Measurements from ENCODE around the gene NTRK3.

NTRK3 gene

DNA sequence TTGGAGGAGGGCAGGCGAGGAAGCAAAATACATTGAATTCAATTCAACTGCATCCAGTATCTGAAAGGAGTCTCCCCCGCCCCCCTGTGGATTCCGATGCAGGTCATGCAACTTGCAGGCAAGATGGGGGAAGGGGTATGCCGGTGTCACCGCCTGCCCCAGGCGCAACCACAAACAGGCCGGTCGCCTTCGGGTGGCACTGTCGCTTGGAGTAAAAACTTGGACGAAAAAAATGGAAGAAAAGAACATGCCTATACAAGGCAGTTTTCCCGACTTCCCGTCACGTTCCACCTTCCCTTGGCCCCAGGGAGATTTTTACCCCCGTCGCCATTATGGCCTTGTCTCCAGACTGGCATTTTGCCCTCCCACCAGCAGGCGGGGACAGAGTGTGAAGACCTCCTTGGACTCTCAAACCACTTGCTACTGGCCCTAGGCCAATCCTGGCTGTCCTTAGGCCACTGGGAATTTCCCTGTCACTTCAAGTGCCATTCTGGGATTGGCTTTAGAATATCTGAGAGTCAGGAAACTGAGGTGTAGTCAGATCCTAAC, 1.6 kb upstream of the NTRK3 start:
- DNase-seq (ENCODE audit: low read depth in 3 of 3, low spot score in 1 of 3), result no peak

DNA sequence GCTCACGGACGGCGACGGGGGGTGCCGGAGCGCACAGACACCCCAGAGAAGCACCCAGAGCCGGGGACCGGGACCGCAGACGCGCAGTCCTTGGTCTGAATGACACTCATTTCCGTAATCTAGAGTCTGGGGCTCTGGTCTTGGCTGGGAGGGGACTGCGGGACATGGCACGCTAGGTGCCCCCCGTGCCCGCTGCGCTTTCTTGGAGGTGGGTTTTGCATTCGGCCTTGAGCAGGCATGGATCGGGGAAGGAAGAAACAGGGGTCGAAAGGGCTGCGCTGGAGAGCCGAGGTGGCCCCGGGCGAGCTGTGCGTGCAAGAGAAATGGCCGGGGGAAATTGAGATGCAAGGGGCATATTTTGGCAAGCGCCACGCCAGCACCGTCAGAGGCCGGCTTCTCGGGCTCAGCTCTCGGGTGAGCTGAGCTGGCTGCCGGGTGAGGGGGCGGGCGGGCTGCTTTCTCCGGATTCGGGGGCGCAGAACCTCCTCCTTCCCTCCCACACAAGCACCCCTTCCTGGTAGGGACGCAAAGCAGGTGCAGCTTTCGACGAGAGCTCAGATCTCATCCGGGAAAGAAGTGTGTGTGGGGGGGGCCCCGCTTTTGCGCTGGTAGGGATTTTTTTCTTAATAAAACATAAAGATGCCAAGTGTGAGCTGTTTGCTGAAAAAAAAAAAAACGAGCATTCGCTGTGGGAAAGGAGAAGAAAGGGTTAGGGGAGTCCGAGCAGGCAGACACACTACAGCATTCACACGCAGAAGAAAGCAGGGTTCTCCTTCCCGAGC, 963 bp upstream of the NTRK3 start:
- no peak for DNase-seq (ENCODE audit: low read depth in 3 of 3, low spot score in 1 of 3)

DNA sequence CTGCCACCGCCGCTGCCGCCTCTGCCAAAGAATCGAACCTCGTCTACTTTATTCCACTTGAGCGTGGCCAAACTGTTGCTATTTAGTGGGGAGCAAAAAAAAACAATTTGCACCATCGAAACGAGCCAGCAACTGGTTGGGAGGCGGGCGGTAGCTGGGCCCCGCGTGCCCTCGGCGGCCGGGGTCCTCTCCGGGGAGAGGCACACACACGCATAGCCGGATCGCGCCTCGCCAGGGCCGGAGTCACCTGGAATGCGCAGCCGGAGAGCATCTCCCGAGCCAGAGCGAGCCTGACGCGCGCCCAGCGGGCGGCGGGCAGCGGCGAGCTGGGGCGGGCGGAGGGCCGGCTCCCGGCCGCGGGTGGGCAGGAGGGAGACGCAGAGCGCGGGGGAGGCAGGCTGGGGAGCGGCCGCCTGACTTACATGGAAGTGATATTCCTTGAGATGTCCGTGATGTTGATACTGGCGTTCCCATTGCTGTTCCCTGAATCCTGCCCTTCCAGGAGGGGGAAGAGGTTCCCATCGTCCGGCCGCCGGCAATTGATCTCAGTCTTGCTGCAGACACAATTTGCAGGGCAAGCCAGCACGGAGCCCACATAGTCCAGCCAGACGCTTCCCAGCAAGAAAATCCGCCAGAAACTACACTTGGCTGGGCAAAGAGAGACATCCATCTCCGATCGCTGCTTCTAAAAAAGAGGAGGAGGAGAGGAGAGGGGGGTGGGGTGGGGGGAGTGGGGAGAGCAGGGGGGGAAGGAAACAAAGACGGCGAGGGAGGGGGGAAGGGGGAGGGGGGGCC, 858 bp downstream of the NTRK3 start:
- no peak for DNase-seq (ENCODE audit: low read depth in 3 of 3, low spot score in 1 of 3)

DNA sequence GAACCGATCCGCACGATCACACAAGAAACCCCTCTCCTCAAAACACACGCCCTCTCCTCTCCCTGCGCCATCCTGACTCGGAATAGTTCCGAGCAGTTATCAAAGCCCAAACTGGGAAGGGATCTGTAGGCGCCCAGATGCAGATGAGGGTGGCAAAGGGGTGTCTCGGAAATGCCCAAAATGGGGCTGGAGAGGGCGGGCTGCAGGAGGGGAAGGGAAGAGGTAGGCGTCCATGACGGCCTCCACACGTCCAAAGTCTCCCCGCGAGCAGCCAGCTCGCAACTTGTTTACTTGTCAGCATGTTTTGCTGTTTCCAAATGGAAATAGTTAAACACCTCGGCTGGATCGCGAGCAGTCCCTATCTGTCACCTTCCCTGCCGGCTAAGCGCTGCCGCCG, 1.5 kb downstream of the NTRK3 start:
- no peak for DNase-seq (ENCODE audit: low read depth in 3 of 3, low spot score in 1 of 3)

DNA sequence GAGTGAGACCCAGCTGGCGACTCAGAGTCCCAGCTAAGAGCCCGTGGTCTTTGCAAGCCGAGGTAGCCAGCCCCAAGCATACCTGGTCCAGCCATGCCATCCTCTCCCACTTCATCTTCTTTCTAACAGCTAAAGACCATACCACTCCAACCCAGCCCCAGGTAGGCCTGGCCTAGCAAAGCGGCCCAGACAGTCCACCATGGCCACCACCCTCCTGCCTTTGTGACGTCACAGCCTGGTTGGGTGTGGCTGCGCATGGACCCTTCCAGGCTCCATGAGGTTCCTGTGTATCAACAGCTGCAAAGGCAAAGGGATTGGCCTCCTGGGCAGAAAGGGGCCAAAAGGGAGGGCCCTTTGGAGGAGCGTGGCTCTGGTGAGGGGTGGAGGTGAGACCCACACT, 4.1 kb downstream of the NTRK3 start:
- no peak for DNase-seq (ENCODE audit: low read depth in 3 of 3, low spot score in 1 of 3)

DNA sequence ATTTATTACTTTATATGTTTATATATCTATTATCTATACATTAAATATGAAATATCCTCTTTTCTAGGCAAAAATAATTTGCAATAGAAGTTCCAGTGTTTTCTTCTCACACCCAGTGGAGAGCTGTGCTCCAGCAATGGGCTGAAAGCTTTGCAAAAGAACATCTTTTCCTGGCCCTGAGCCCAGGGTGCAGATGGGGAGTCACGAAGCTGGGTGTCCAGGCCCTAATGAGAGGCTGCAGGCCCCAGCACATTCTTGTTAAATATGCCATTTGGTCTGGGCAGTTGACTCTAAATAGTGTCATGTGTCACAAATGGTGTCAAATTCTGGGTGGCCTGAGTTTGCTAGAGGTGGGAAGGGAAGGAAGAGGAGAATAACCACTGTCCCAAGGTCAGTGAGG, 5.7 kb downstream of the NTRK3 start:
- no peak for DNase-seq (ENCODE audit: low read depth in 3 of 3, low spot score in 1 of 3)

DNA sequence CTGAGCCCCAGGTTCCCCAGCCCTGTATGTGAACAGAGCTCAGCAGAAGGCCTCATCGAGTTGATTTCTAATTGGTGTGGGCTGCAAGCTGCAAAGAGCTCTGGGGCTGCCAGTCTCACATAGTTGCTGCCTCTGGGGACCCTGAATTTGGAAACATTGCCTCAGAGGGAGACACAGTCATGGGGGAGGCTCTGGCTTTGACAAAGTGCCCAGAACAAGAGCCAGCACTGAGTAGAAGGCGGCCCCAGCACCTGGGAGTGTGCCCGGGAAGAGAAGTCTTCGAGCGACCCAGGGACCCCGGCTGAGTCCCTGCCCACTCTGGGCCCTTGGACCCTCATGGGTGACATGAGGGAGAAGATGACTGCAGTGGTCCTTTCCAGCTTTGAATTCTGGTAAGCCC, 7.3 kb downstream of the NTRK3 start:
- DNase-seq (ENCODE audit: low read depth in 3 of 3, low spot score in 1 of 3), result no peak

DNA sequence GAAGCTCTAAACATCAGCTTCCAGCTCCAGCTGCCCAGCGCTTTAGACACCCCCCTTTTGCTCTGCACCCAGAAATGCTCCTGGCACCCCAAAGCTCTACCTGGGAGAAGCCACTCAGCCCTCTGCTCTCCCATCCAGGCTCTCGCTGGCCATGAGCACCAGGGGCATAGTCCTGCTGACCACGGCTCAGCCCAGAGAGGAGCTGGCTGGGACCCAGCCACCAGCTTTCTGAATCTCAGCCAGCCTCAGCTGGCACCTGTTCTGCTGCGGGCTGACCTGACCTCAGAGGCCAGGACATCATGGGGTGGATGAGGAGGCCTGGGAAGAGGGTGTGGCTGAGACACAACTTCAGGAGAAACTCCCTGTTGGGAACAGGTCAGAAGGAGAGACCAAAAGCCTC, 8.6 kb downstream of the NTRK3 start:
- no peak for DNase-seq (ENCODE audit: low read depth in 3 of 3, low spot score in 1 of 3)

DNA sequence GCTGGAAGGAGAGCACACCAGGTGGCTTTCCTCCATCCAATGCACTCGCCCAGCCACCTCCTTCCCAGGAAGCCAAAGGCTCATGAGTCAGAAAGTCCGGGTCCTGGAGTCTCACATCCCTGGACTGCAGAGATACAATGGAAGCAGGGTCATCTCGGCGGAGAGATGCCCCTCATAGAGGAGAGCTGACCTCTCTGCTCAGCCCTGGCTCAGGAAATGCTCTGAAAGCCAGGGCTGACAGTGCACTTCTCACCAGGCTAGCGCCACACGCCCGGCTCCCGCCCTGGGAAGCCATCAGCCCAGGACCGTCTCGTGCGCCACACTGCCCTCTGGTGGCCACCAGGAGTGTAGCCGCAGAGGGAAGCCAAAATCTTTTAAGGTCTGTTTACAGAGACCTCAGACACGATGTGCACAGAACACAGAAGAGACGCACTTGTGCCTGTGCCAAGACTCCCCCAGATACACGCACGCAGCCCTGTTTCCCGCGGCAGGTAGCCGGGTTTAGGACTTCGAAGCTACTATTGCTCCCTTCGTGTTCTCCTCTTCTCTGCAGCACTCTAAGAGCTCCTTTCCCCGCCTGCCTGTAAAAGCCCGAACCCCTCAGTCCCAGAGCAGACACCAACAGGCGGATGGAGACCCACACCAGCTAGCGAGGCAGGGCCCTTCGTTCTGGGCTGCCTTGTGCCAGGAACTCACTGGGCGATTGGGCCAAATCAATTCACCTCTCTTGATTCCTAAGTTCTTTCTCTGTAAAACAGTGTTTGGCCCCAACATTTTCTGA, 9.7 kb downstream of the NTRK3 start:
- peak; percentile 28 to 70 (median 40) for DNase-seq (ENCODE audit: low read depth in 3 of 3, low spot score in 1 of 3)

DNA sequence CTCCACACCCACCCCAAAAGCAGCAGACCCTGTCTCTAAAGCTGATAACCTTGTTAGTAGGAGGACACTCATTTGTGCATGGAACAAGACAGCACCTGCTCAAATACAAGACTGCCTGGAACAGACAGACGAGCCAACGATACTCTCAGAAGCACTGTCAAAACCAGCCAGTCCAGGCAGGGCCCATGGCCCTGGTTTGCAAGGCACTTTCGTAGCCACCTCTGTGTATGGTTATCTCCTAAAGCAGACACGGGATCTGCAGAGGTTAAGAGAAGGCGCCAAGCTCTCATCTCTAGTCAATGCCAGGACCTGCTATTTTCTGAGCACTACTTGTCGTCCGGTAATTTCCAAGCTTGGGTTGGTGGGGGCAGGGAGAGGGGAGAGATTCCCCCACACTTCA, 10.5 kb downstream of the NTRK3 start:
- DNase-seq (ENCODE audit: low read depth in 3 of 3, low spot score in 1 of 3), result no peak

DNA sequence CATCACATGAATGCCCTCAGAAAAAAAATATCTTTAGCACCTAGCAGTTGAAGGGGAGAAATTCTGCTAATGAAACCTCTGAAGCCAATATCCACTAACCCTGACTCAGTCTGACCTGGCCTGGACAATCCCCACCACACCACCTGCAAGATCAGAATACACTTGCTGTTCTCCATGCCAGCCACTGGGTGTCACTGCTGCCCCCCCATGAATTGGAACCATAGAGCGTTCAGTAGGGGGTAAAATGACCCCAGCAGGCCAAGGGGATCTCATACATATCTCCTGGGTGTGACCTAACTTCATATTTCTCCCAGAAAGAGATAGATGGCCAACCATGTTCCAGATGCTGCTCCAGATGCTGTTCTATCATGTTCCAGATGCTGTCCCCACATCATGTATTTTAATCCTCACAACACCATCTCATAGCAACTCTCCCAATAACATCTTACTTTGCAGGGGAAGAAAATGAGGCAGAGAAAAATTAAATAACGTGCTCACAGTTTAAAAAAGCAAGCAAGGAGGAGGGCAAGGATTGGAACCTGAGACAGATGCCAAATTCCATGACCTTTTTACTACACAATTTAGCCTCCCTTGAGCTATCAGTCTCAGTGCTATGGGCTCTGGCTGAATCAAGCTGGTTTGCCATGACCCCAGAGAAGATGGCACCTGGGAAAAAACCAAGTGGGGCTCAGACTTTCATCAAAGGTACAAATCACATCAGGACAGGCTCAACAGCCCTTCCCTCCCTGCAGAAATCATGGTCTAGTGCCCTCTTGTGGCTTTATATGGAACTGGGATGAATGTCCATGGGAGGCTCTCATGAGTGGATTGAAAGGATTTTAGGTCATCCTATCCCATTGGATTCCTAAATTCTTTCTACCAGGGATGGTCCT, 12.4 kb downstream of the NTRK3 start:
- DNase-seq (ENCODE audit: low read depth in 3 of 3, low spot score in 1 of 3), result no peak

DNA sequence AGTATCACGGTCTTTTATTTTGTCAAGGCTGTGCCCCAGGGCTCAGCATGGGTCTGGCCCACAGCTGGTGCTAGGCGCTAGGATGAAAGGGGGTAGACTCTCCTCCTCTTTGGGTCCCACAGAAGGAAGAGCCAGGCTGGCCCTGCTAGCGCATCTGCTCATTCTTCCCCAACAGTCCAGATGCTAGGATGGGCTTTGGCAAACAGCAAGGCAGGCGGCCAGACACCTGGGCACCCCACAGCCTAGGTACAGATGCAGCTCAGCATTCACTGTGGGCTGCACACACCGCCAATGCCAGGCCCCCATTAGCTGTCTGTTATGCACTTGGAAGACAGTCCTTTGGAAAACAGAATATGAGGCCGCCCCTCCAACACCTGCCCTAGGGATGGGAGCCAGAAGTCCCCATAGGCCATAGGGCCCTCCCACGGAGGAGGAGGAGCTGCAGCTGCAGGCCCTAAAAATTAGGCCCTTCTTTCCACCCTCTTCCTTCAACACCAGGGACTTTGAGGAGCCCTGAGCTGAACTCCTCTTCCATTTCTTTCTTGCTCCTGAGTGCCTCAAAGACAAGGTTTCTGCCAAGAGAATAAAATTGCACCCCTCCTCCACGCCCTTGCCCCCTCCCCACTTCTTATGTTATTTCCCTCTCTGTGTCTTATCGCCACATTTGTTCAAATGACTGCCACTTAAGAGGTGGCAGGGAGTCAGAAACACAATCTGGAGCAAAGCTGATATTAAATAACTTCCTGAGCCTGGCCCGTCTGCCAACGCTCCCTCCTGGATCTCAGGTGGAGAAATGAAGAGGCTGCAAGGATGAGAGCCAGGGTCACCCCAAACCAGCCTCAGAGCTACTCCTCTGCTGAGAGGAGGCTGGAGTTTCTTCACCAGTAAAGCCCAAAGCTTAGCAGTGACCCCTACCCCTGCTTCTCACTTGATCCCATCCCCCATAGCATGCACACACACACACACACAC, 13.7 kb downstream of the NTRK3 start:
- DNase-seq (ENCODE audit: low read depth in 3 of 3, low spot score in 1 of 3), result no peak

DNA sequence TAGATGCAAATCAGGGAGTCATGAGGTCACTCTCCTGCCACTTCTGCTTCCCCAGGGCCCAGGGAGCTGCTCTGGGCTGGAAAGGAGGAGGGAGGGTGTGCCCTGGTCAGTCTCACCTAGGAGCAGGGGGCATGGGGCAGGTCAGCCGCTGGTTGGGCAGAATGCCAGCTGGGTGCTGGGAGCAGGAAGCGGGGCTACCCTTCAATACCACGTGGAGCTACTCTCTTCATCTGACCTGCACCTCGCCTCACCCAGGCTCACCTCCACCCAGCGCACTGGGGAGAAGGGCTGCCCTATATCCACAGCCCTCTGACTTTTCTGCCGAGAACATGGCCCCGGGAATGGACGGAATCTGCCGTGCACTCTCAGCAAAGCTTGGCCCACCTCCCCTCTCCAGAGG, 15.1 kb downstream of the NTRK3 start:
- no peak for DNase-seq (ENCODE audit: low read depth in 3 of 3, low spot score in 1 of 3)

DNA sequence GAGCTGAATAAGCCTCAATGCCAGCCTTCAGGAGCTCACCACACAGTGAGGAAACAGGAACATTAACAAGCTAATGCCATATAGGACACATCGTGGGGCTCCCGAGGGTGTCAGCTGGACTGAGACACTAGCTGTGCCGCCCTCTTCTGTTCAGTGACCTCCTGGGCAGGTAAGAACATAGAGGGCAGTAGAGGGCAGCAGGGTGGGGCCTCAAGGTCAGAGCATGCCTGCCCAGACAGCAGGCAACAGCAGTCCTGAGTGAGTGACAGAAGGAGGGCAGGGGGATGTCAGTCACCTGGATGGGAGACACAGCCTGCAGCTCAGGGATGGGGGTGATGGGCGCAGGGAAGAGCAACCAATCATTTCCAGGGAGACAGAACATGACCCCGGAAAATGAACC, 15.5 kb downstream of the NTRK3 start:
- no peak for DNase-seq (ENCODE audit: low read depth in 3 of 3, low spot score in 1 of 3)

DNA sequence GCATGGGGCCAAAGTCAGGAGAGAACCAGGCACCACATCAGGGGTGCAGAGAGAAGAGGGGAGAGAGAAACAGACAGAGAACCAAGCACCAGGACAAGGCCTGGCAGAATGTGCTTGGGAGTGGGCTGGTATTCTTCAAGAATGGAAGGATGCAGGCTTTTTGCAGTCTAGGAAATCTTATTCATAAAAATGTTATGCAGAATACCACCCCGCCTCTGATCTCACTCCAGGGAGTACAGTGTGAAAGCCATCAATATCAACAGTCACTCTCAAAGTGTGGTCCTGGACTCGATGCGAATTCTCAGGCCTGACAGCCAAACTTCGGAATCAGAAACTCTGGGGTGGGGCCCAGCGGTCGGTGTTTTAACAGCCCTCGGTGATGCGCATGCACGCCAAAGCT, 16.9 kb downstream of the NTRK3 start:
- no peak for DNase-seq (ENCODE audit: low read depth in 3 of 3, low spot score in 1 of 3)

DNA sequence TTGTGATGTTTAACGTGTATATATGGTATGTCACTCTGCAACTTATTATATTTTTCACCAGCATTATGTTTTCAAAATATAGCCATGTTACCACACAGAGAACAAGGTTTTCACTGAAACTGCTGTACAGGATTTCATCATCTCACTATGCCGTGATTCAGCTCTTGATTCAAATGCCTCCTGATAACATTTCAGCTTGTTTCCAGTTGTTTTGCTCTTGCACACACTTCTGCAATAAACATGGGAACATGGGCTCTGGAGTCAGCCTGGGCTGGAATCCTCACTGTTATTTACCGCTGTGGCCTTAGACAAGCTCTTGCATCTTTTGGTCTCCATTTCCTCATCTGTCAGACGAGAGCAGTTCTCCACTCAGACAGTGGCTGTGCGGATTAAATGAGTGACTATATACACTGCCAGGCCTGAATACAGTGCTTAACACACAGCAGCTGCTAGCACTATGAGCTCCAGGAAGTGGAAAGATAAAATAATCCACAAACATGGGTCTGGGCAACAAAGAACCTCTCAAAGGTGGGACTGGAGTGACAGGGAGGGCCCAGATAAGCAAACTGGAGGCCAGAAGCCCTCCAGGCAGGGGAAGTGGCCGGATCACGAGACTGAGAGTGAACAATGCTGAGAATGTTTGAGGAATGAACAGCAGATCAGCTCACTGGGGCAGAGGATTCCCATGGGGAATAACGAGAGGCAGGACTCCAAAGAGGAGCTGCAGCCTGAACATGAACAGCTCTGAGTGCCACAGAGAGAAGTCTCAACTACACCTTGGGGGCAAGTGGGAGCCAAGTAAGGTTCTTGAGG, 17.7 kb downstream of the NTRK3 start:
- DNase-seq (ENCODE audit: low read depth in 3 of 3, low spot score in 1 of 3), result no peak

DNA sequence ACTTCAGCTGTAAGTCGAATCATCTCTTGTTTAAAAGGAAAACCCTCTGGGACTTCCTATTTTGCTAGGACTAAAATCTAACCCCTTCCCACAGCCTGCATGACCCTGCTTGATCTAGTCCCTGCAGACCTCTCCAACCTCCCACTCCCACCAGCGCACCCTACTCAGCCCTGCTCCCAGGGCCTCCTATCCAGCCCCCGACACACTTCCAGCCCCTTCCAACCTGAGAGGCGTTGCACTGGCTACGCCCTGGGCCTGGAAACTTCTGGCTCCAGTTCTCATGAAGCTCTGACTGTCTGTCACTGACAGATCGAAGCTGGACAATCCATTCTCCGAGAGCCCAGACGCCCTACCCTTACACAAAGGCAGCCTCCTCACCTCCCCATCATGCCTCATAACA, 21.8 kb downstream of the NTRK3 start:
- no peak for DNase-seq (ENCODE audit: low read depth in 3 of 3, low spot score in 1 of 3)

DNA sequence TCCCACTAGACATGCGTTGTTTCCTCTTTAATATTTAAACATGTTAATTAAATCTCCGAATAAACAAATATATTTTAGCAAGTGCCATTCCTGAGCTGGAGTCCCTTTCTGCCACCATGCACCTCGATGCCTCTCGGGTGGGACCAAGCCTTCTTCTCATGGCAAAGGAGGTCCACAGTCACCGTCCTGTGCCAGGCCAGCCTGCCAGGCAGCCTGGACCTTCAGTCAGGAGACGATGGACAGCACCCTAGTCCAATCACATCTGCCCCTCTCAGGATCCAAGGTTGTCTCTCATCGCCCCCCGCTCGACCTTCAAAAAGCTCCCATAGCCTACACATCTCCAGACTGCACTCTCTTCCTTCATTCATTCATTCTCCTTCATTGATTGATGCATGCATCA, 22.6 kb downstream of the NTRK3 start:
- no peak for DNase-seq (ENCODE audit: low read depth in 3 of 3, low spot score in 1 of 3)

DNA sequence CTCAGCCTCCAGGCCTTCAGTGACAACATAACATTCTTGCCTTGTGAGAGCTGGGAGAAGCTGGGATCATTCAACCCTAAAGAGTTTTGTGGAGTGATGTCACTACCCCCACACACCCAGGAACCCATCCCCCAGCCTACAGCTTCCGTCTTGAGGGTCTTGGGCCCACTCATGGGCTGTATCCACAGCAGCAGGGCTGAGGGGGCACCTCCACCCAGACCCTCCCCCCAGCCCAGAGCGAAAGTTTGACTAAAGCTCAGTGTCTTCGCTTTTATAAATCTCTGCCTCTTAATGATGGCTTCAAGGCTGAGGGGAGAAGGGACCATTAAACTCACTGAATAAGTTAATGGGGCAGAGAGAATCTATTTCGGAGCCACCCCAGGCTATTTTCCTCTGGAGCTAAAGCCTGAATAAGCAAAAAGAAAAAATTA, 23.8 kb downstream of the NTRK3 start:
- no peak for DNase-seq (ENCODE audit: low read depth in 3 of 3, low spot score in 1 of 3)
